ENCODE data around the gene HSPA9. TPM values are rescaled to one million over a fixed set of nuclear protein-coding genes. Genes with fewer than 3 reads are reported as not detected.

Gene HSPA9
- polyA plus RNA-seq, 2 of the 4 experiments (the other 2 are of a cell fraction), result 417 to 615 TPM

GRCh38 chr5:138565100-138565821 lies 9.9 kb downstream of the HSPA9 start (continued):
- TF ChIP-seq HEYL (CRISPR knock-in tag; IDR thresholded peaks at IDR 0.05), result no peak
- TF ChIP-seq MAFK (IDR thresholded peaks at IDR 0.05; ENCODE audit: partially characterized antibody), result no peak
- TF ChIP-seq HOXB5 (CRISPR knock-in tag; IDR thresholded peaks at IDR 0.05), result no peak
- TF ChIP-seq CHD2 (IDR thresholded peaks at IDR 0.05; ENCODE audit: low read length, partially characterized antibody), result no peak
- TF ChIP-seq POLR2A (IDR thresholded peaks at IDR 0.05; ENCODE audit: low read length), result no peak

- Histone ChIP-seq H3K4me2 (no peak overlapping the region), H3K4me3 (no peak overlapping the region), H3K27ac (no peak overlapping the region), H3K4me1 (peaks cover 21% of the 10 kb centered on the region; the same call in 2 of the 3 replicates), H3K9me3 (no peaks in the 10 kb centered on the region)
- 93% methylated on average over 9 of the region's 9 CpGs for WGBS (ENCODE audit: missing lambda C conversion rate)
- ATAC-seq (no peak), FAIRE-seq (no peak), DNase-seq (ENCODE audit: low read depth in 1 of 2, low spot score in 1 of 2) (no peak)
- ChIA-PET CTCF (no interaction called here), POLR2A (interaction anchor here (1.0 kb wide), 2 partner anchors 11 to 21 kb away, joined by 3 to 4 read pairs; partner anchors contain the start of genes ETF1 and HSPA9)
- peak; percentile 75; the same call in 1 of the 2 replicates for TF ChIP-seq TFCP2L1 (CRISPR knock-in tag; IDR thresholded peaks at IDR 0.05)
- TF ChIP-seq SMC3 (IDR thresholded peaks at IDR 0.05), result no peak
Observed at GRCh38 chr5:138564242-138564641, 11.0 kb downstream of the HSPA9 start.

- Histone ChIP-seq H3K9me3 (no peaks in the 10 kb centered on the region), H3K4me3 (no peak overlapping the region), H3K4me1 (peaks cover 13% of the 10 kb centered on the region; the same call in 2 of the 3 replicates), H3K4me2 (no peak overlapping the region), H3K27ac (no peak overlapping the region)
- DNase-seq (ENCODE audit: low read depth in 1 of 2, low spot score in 1 of 2) (no peak), FAIRE-seq (no peak), ATAC-seq (peak in 1 of 2 experiments; percentile 11; a peak in 1 of 6 replicates)
- ChIA-PET CTCF (interaction anchor here (1.7 kb wide), 1 partner anchor 11 kb away, joined by 3 read pairs; no protein-coding TSS in a partner anchor), POLR2A (interaction anchor here (1.0 to 1.1 kb wide), 2 partner anchors 12 to 20 kb away, joined by 4 read pairs; partner anchors contain the start of gene ETF1)
- no peak for TF ChIP-seq MAZ (IDR thresholded peaks at IDR 0.05; ENCODE audit: borderline replicate concordance, low read depth, low read length)
- peak in 1 of 2 experiments; percentile 6; a peak in 1 of 5 replicates for TF ChIP-seq JUN (IDR thresholded peaks at IDR 0.05)
- no peak for TF ChIP-seq REST (IDR thresholded peaks at IDR 0.05)
- TF ChIP-seq CBX2 (IDR thresholded peaks at IDR 0.05; ENCODE audit: borderline replicate concordance, low read depth), result no peak
- TF ChIP-seq HMGXB4 (CRISPR knock-in tag; IDR thresholded peaks at IDR 0.05; ENCODE audit: borderline replicate concordance), result no peak
- no peak for TF ChIP-seq PHF8 (IDR thresholded peaks at IDR 0.05; ENCODE audit: borderline replicate concordance, low read depth)
- 85% methylated on average over 3 of the region's 3 CpGs for WGBS (ENCODE audit: missing lambda C conversion rate)
Observed at GRCh38 chr5:138563340-138564118, 11.7 kb downstream of the HSPA9 start.
